Body of pancreas (tissue), 4 donors: ENCODE results near the gene TRPM2. TPM values are rescaled to one million over a fixed set of nuclear protein-coding genes. Genes with fewer than 3 reads are reported as not detected.

Experiments
- ATAC-seq: fragments of 150-250 bp; one replicate; pipeline ENCODE4 v1.9.1; 2016
- DNase-seq, 4 donors: peaks; one replicate each; pipeline ENCODE4 v3.0.0-alpha.2; 2019
- H3K27ac ChIP-seq, 4 donors: fragments of 200-600 bp; sonication (generic); 1 replicate in 3 of 4; 2 replicates in 1 of 4; pipeline versions ENCODE4 v1.5.1 to v1.6.1; 2016 to 2019; ENCODE audit warnings: mild to moderate bottlenecking in 1 of 4, mixed read lengths in 1 of 4, moderate library complexity in 1 of 4
- H3K27me3 ChIP-seq, 2 donors: fragments of 200-600 bp; sonication (generic); one replicate each; pipeline ENCODE4 v1.6.0; 2016; ENCODE audit warnings: mild to moderate bottlenecking in 1 of 2
- H3K36me3 ChIP-seq, 2 donors: fragments of 200-600 bp; sonication (generic); replicated peaks in 1 of 2; 2 replicates each; pipeline ENCODE4 v1.5.1; 2016; ENCODE audit warnings: low read depth in 2 of 2; ENCODE audit not compliant: insufficient read depth in 1 of 2
- H3K4me1 ChIP-seq: fragments of 200-600 bp; sonication (generic); one replicate; pipeline ENCODE4 v1.6.0; 2016
- H3K4me3 ChIP-seq, 2 donors: fragments of 200-600 bp; sonication (generic); 1 replicate in 1 of 2; 2 replicates in 1 of 2; pipeline ENCODE4 v1.5.1; 2016 to 2019
- H3K9me3 ChIP-seq, 3 donors: fragments of 200-600 bp; sonication (generic); 1 replicate in 2 of 3; 2 replicates in 1 of 3; pipeline ENCODE4 v1.5.1; 2016
- POLR2A ChIP-seq, 3 donors: fragments of 450-650 bp; IDR thresholded peaks; one replicate each; pipeline ENCODE4 v1.6.1; 2016; ENCODE audit warnings: antibody characterized with exemption in 3 of 3, mild to moderate bottlenecking in 2 of 3
- WGBS, 2 donors: methylation state at CpG; one replicate each; pipeline ENCODE4 v1.1.5; 2017; 5-methylcytosine and 5-hydroxymethylcytosine counted together
- intact Hi-C: fragments of 100-400 bp; cut with DNase I; formaldehyde crosslinking; loops from one replicate; pipeline ENCODE4 v1.15.1; 2023
- total RNA-seq, 2 donors: library from RNA; depleted of rRNA; stranded (reverse); fragments of >200 nt; gene quantifications; one replicate each; pipeline ENCODE4 v1.1.0, GENCODE V29; 2016
- TF ChIP-seq, protein P1 (sequence below), 7 experiments: fragments of 450-650 bp in 4 of 7; fragments of 200-600 bp in 3 of 7; sonication (generic) in 3 of 7; IDR thresholded peaks; one replicate each; pipeline ENCODE4 v1.5.1; 2016 to 2019; ENCODE audit warnings: antibody characterized with exemption in 7 of 7

The TRPM2 gene
- total RNA-seq, 2 donors from 2014 or later = 2.1 to 2.3 TPM

DNA sequence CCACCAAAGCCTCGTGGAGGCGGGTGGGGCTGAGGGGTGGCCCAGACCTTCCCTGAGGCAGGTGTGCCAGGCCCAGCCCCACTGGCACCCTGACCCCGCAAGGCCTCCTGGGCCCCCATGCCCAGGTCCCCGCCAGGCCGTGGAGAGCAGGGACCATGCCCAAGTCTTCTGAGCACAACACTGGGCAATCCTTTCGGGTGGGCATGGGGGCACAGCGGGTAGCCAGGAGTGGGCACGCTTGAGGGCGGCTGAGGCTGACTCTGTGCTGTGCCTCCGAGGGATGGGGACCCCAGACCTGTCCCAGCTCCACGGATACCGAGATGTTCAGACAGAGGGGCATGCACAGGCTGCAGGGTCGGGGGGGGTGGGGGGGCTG is 27.2 kb upstream of the TRPM2 start:
- no peak overlapping the region for H3K4me3 ChIP-seq
- H3K9me3 ChIP-seq = no peaks in the 10 kb centered on the region
- H3K4me1 ChIP-seq = no peaks in the 10 kb centered on the region
- no peak overlapping the region for H3K27ac ChIP-seq
- WGBS, 2 donors = 84 to 100% methylated on average over 2 to 12 of the region's 13 CpGs
- intact Hi-C loops = no loop called here
- H3K36me3 ChIP-seq = peaks cover 0 to 7% of the 10 kb centered on the region in 2 donors
- DNase-seq (no peak), ATAC-seq (no peak)
- TF ChIP-seq, protein P1, sequence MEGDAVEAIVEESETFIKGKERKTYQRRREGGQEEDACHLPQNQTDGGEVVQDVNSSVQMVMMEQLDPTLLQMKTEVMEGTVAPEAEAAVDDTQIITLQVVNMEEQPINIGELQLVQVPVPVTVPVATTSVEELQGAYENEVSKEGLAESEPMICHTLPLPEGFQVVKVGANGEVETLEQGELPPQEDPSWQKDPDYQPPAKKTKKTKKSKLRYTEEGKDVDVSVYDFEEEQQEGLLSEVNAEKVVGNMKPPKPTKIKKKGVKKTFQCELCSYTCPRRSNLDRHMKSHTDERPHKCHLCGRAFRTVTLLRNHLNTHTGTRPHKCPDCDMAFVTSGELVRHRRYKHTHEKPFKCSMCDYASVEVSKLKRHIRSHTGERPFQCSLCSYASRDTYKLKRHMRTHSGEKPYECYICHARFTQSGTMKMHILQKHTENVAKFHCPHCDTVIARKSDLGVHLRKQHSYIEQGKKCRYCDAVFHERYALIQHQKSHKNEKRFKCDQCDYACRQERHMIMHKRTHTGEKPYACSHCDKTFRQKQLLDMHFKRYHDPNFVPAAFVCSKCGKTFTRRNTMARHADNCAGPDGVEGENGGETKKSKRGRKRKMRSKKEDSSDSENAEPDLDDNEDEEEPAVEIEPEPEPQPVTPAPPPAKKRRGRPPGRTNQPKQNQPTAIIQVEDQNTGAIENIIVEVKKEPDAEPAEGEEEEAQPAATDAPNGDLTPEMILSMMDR (IDR thresholded peaks at IDR 0.05) = no peak
- no peak for TF ChIP-seq POLR2A (IDR thresholded peaks at IDR 0.05)
- H3K27me3 ChIP-seq = no peaks in the 10 kb centered on the region

DNA sequence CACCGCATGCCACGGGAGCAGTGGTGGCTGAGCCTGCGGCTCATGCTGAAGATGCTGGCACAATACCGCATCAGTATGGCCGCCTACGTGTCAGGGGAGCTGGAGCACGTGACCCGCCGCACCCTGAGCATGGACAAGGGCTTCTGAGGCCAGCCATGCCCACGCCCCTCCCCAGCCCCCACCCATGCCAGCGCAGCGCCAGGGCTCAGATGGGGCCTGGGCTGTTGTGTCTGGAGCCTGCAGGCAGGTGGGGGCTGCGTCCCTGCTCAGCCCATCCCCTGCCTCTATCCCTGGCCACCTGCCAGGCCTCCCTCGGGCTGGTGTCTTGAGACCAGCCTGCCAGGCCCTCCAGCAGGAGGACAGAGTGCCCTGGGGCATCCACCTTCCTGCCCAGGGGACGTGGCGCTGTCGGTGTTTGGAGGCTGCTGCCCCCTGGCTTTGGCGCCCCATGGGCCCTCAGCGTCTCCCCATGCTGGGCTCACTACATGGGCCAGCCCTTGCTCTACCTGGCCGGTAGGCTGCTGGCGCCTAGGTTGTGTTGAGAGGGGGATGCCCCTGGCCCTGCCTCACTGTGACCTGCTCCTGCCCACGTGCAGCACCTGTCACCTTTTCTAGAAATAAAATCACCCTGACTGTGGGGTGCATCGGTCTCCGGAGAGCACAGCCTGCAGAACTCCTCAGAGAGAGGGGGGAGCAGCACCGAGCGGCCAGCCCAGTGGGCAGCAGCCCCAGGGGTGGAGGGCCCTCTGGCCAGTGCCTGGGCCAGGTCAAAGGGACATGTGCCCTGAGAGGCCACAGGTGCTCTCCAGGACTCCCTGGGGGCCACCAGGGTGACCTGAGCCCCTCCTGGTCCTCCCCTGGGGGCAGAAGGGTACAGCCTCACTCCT is 26.5 kb upstream of the TRPM2 start:
- no peaks in the 10 kb centered on the region for H3K9me3 ChIP-seq
- intact Hi-C loops = no loop called here
- no peak for DNase-seq
- TF ChIP-seq, protein P1 (IDR thresholded peaks at IDR 0.05) = no peak
- TF ChIP-seq POLR2A (IDR thresholded peaks at IDR 0.05) = no peak
- ATAC-seq = no peak
- no peaks in the 10 kb centered on the region for H3K27me3 ChIP-seq
- peaks cover 0 to 5% of the 10 kb centered on the region in 2 donors for H3K36me3 ChIP-seq
- no peaks in the 10 kb centered on the region for H3K4me1 ChIP-seq
- H3K27ac ChIP-seq = no peak overlapping the region
- H3K4me3 ChIP-seq = no peak overlapping the region
- 93% methylated on average over 25 of the region's 26 CpGs; no CpG with 5 or more reads in 1 of the 2 donors for WGBS, 2 donors

DNA sequence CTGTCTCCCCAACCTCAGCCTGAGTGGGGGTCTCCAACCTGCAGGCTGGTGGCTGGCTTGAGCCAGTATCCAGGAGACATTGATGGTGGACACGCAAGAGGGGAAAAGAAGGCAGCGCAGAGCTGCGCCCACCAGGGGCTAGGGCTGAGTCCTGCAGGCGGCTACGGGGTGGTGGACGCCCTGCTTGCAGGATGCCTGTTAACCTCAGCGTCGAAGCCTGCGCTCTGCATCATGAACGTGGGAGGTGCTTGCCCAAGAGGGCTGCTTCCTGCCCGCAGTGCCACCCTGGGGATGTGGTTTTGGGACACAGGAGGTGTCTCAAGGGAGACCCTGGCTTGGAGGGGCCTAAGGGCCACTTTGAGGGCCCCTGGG is 25.8 kb upstream of the TRPM2 start:
- Histone ChIP-seq H3K27me3 (no peaks in the 10 kb centered on the region), H3K4me1 (no peaks in the 10 kb centered on the region), H3K36me3 (peaks cover 0 to 5% of the 10 kb centered on the region in 2 donors), H3K9me3 (no peaks in the 10 kb centered on the region), H3K27ac (no peak overlapping the region), H3K4me3 (no peak overlapping the region)
- DNase-seq = no peak
- intact Hi-C loops = no loop called here
- TF ChIP-seq, protein P1 (IDR thresholded peaks at IDR 0.05) = no peak
- no peak for TF ChIP-seq POLR2A (IDR thresholded peaks at IDR 0.05)
- no peak for ATAC-seq
- WGBS, 2 donors = 84 to 100% methylated on average over 3 to 10 of the region's 11 CpGs

DNA sequence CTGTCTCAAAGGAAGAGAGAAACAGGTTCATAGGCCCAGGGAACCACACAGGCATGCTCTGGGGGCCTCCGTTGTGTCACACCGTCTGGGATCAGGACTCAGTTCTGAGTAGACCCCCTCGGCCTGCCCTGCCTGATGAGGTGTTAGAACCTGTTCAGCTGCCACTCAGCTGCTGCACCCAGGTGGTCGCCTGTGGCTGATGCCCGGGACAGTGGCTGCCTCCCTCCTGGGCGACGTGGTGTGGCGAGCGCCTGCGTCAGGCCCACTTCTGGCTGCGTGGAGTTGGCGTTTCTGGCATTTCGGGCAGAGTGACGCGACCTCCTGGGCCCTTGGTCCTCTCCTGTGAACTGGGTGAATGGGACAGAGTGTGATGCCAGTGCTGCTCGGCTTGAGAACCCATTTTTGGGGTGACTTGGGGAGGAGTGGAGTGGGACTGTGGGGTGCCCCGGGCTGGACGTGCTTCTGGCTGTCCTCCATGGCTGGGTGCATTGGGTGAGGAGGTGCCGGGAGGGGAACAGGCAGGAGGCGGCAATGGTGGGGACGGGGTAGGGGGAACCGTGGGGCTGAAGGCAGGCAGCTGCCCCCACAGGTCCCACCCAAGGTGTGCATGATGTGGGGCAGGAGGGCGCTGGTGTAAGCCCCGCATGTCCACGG is 25.1 kb upstream of the TRPM2 start:
- no peak overlapping the region for H3K27ac ChIP-seq
- peaks cover 0 to 5% of the 10 kb centered on the region in 2 donors for H3K36me3 ChIP-seq
- H3K27me3 ChIP-seq = no peaks in the 10 kb centered on the region
- DNase-seq (no peak), ATAC-seq (no peak)
- WGBS, 2 donors = 77 to 82% methylated on average over 9 to 25 of the region's 25 CpGs
- TF ChIP-seq, protein P1 (IDR thresholded peaks at IDR 0.05) = no peak
- TF ChIP-seq POLR2A (IDR thresholded peaks at IDR 0.05) = no peak
- H3K4me3 ChIP-seq = no peak overlapping the region
- H3K9me3 ChIP-seq = no peaks in the 10 kb centered on the region
- H3K4me1 ChIP-seq = no peaks in the 10 kb centered on the region
- intact Hi-C loops = no loop called here
